HG03159 (cell line): ENCODE measurements around the gene TULP3.

ENCODE experiments used
- ATAC-seq: cut with Tn5 transposase; IDR thresholded peaks from one replicate; pipeline ENCODE4 v1.9.1; 2021; ENCODE audit warnings: mild to moderate bottlenecking, moderate library complexity; ENCODE audit not compliant: unreplicated experiment

The TULP3 gene

DNA sequence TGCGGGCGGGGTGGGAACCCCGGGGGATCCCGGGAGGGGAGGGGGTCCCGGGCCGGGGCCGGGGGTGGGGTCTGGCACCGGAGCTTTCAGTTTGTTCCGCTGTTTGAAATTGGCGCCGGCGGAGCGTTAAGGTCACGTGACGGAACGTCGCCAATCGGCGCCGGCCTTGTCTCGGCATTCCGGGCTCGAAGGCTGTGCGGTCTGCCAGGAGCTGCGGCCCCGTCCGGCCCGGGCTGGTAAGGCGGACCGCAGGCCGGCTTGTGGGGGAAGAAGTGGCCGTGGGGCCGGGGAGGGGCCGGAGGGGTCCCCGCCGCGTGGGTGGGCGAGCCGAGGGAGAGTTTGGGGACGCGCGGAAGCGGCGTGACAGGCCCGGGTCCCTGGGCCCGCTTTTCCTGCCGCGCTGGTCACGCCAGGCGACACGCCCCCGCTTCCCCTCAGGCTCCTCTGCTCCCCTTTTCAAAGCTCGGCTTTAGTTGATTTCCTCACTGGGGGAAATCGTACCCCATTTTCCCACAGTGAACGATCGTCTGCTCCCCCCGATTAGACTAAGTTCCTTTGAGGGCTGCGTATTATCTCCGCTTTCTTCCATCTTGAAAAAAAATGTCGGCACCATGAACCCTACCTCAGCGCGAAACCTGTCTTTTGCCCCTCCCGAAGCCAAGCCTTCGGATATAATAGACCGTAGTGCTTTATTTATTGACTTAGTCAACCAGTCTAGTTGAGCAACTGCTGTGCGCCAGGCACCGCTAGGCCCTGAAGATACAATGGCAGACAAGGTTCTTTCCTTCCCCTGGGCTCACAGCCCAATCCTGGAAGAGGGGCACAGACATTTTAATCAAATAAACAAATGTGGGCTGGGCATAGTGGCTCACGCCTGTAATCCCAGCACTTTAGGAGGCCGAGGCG is 13.4 kb upstream of the TULP3 start, which contains the start of the genes FOXM1 and RHNO1:
FOXM1 (minus strand) TSS at position 128 of the 906 bp plus-strand sequence. CDS start 2,696 bp downstream, outside the sequence.
RHNO1 (plus strand) TSS at position 177 of the 906 bp plus-strand sequence. CDS start 8,144 bp downstream, outside the sequence.
- peak; percentile 76 for ATAC-seq

DNA sequence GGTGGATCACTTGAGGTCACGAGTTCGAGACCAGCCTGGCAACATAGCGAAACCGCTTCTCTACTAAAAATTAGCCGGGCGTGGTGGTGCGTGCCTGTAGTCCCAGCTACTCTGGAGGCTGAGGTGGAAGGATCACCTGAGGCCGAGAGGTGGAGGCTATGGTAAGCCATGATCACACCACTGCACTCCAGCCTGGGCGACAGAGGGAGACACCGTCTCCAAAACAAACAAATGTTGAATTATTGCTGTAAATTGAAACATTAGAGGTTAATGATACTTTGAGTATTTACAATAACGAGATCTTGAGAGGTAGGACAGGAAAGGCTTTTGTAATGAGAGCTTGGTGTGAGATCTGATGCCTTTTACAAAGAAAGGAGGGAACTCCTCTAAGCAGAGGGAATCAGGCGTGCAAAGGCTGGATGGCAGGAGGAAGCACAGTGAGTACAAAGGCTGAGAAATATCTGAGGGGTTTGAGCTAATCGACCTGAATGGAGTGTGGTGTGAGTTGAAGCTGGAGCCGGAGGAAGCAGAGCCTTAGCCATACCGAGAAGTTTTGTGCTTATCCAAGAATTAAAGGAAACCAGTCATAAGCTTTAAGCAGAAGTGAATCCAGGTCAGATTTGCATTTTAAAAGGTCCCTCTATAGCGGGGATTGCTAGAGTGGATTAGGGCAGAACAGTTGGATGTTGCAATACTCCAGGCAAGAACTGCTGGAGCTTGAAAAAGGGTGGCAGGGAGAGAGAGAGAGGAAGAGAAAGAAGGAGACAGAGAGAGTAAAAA is 12.5 kb upstream of the TULP3 start:
- ATAC-seq = no peak

DNA sequence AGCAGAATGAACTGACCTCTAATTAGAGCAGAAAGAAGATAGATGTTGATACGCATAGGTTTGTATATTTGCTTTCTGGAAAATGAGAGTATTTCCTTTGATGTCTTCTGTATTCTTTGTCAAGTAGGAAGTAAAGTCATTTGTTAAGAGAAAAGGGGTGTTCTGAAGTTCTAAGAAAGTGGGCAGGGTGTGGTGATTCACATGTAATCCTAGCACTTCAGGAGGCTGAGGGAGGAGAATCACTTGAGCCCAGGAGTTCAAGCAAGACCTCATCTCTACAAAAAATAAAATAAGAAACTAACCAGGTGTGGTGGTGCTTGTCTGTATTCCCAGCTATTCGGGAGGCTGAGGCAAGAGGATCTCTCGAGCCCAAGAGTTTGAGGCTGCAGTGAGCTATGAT is 10.8 kb upstream of the TULP3 start:
- ATAC-seq = no peak

DNA sequence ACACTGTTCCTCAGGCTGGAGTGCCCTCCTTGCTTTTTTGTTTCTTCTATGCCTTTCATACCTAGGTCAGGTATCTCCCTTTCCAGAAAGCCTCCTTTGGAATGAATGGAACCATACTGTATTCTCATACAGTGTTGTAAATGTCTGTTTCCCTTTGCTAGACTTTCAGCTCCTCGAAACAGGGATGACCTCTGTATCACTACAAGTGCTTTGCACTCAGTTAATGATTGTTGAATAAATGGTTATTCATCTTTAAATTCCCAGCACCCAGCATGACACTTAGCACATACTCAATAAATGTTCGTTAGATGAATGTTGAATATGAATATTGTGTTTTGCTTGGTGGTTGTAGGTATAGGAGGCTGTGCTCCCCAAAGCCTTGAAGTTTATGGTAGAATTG is 5.9 kb upstream of the TULP3 start:
- ATAC-seq = no peak

DNA sequence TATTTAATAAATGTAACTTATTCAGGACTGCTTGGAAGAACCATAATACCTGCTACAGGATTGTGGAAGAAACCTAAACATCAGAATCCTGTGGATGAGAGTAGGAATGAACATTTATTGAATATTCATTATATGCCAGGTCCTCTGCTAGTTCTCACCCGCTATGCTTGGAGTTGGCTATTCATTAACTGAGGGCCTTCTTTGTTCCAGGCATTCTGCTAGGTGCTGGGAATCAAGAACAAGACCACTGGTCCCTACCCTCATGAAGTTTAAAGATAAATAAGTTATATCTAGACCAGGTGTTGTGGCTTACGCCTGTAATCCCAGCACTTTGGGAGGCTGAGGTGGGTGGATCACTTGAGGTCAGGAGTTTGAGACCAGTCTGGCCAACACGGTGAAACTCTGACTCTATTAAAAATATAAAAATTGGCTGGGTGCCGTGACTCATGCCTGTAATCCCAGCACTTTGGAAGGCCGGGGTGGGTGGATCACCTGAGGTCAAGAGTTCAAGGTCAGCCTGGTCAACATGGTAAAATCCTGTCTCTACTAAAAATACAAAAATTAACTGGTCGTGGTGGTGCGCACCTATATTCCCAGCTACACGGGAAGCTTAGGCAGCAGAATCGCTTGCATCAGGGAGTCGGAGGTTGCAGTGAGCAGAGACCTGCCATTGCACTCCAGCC is 3.8 kb upstream of the TULP3 start:
- no peak for ATAC-seq

DNA sequence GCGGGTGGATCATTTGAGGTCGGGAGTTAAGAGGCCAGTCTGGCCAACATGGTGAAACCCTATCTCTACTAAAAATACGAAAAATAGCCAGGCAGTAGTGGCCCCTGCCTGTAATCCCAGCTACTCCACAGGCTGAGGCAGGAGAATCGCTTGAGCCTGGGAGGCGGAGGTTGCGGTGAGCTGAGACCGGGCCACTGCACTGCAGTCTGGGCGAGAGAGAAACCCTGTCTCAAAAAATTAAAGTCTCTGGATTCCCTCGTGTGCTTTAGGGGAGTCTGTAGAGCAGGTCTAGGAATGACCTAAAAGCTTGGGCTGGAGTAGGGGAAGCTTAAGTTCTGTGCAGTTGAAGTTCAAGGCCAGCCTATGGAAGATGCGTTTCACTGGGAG is 697 bp upstream of the TULP3 start:
- ATAC-seq = no peak

DNA sequence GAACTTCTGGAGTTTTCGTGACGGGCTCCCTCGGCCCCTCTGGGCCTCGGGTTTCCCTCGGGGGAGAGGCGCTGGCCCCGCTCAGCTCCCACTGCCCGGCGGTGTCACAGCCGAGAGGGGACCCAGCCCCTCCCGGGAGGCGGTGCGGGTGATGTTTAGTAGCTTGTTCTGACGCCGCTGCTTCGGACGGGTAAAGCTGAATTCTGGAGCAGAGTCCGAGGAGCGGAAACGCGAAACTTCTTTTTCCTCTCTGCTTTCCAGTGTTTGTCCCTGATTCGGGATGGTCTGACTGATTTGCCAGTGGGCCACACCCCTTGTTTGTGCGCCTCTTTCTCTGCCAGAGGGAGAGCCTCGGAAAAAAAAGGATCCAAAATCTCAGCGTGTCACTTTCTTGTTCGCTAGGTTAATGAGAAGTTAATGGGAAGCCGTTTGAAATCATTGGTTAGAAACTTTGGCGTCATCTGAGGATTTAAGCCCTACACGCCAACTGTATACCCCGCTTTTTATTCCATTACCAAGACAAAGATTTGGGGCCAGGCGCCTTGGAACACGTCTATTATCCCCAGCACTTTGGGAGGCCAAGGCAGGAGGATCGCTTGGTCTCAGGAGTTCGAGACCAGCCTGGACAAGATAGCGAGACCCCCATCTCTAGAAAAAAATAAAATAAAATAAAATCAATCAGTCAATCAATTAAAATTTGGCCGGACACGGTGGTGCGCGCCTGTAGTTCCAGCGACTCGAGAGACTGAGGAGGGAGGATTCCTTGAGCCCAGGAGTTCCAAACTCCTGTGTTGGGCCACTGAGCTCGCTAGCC is 756 bp downstream of the TULP3 start:
- ATAC-seq = peak; percentile 2

DNA sequence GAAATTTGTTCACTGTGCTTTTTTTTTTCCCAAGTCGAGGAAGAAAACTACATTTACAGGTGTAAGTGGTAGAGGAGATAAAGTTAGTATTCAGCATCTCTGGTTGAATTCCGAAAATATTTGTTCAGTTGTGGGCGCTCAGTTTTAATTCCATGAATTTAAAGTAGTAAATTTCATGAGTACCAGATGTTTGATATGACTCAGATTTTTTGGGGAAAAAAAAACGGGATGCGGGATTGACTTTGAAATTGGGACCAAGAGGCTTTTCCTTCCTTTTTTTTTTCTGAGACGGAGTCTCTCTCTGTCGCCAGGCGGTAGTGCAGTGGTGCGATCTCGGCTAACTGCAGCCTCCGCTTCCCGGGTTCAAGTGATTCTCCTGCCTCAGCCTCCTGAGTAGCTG is 1.6 kb downstream of the TULP3 start:
- ATAC-seq = no peak

DNA sequence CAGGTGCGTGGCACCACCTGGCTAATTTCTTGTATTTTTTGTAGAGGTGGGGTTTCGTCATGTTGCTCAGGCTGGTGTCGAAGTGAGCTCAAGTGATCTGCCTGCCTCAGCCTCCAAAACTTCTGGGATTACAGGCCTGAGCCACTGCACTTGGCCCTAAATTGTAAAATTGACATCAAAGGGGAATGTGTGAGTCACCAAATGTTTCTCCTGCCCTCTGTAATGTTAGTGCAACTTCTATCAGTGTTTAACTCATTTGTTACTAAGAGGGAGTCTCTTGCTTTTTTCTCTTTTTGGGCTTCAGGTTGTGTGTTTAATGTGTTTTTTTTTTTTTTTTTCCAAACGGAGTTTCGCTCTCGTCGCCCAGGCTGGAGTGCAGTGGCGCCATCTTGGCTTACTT is 2.3 kb downstream of the TULP3 start:
- ATAC-seq = no peak

DNA sequence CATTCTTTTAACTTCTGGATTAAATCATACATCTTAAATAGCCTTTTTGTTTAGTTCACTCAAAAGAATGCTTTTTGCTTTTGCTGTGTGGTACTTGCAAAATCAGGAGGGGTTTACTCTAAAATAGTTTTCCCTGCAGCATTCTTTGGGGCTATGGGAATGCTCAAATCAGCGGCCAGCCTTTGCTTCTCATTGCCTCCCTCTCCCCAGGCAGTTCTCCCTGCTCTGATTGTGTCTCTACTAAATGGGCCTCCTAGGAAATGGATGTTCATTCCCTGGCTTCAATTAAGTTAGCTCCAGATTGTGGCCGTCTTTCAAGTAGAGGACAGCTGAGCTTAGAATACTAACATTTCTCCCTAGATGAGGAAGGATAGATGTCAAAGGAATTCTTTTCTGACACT is 4.4 kb downstream of the TULP3 start:
- no peak for ATAC-seq

DNA sequence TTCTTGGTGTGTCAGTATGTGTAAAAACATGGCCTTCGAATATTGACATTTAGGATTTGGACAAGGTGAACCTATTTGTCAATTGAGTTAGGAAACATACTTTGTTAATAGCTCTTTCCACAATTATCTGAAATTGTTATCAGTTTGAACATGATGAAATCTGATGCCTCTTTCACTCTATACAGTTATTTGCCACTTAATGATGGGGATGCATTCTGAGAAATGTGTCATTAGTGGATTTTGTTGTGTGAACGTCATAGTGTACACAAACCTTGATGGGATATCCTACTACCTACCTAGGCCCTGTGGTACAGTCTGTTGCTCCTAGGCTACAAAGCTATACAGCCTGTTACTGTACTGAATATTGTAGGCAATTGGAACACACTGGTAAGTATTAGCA is 4.8 kb downstream of the TULP3 start:
- no peak for ATAC-seq

DNA sequence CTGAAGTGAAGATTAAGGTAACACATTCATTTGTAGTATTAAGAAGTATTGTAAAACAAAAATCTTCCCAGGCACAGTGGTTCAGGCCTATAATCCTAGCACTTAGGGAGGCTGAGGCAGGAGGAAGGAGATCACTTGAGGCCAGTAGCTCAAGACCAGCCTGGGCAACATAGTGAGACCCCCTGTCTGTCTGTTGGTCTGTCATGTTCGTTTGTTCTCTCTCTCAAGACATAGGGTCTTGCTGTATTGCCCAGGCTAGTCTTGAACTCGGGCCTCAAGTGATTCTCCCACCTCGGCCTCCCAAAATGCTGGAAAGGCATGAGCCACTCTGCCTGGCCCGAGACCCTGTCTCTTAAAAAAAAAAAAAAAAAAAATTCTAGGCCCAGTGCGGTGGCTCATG is 6.7 kb downstream of the TULP3 start:
- ATAC-seq = no peak

DNA sequence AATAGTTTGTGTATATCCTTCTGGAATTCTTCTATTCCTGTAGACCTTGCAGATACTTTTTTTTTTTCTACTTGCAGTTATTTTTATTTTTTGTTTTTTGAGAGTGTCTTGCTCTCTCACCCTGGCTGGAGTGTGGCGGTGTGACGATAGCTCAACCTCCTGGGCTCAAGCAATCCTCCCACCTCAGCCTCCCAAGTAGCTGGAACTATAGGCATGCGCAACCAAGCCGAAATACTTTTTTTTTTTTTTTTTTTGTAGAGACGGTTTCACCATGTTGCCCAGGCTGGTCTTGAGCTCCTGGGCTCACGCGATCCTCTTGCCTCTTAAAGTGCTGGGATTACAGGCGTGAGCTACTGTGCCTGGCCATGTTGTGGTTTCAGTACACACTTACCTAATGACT is 10.0 kb downstream of the TULP3 start:
- no peak for ATAC-seq

DNA sequence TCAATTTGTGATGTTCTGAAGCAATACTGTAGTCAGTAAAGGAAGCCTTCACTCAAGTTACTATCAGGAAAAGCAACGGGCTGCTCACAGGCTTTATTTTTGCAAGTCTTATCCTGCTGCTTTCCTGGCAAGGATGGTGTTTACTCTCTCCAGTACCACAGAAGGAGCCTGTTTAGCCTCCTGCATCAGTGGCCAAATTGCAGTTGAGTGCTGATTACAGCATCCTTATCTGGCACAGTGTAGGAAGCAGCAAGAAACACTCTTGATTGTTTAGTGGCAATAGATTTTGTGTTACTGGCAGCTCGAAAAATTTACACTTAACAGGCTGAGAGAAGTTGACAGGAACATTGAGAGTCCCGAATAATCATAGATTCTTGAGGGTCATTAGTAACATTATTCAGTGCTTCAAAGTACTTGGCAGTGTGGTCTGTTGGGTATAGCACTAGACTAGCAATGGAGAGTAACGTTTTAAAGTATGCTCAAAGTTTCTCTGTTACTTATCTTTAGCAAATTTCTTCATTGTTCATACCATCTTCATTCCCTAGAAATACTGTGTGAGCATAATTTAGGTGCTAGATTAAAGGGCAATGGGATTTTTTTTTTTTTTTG is 11.7 kb downstream of the TULP3 start:
- ATAC-seq = no peak

DNA sequence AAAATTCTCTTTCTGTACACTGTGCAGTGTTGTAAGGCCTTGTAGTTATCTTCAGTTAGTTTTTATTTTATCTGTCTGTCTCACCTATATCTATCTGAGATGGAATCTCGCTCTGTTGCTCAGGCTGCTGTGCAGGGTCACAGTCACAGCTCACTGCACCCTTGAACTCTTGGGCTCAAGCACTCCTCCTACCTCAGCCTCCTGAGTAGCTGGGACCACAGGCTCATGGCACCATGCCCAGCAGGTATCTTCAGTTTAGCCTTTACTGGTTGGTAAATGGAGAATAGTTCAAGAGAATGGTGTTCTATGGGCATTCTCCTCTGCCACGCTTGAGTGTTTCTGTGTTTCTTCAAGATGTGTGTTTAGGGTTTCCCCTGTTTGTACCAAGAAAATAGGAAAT is 13.6 kb downstream of the TULP3 start:
- ATAC-seq = no peak

DNA sequence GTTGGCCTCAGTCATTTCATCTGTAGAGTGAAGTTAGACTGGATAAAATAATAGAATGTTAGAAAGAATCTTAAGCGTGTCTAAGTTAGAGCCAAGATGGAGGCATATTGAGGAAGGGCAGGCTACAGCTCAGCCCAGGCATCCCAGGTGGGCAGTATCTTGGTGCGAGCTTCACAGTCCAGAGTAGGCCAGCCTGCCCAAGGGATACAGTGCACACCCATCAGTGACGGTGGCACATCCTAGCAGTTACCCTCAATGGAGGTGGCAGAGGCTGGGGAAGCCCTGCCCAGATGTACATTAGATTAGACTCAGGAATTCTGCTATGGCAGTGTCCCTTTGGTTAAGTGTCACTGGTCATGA is 21.5 kb downstream of the TULP3 start:
- no peak for ATAC-seq

DNA sequence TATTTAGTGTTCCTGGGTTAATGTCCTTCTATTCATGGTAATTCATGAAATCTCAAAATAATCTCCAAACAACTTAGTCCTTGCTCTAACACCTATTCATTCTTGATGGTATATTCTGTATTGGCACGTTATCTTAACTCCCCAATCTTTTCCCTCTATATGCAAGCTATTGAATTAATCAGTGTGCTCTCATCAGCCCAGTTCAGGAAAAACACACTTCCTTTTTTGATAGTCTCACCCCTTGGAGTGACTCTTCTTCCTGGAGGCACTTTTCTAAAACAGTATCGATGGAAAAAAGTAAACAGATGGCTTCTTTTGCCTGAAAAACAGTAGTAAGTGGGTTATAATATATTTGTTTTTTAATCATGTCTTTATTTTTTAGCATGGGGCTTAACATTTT is 28.6 kb downstream of the TULP3 start:
- ATAC-seq = no peak

DNA sequence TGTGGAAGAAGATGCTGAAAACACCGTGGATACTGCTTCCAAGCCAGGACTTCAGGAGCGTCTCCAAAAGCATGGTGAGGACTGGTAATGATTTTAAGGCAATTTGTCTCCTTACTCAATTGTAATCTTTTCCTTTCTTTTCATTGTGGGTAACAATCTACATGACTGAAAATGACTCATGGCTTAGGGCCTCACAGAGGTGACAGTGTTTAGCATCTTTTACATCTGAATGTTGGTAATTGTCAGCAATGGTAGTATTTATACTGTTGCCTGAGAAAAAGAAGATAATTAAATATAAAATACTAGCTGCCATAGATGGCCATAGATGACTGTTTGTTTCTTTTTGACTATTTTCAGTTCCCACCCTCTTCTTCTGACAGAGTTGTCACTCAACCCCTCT is 31.6 kb downstream of the TULP3 start:
- ATAC-seq = no peak

DNA sequence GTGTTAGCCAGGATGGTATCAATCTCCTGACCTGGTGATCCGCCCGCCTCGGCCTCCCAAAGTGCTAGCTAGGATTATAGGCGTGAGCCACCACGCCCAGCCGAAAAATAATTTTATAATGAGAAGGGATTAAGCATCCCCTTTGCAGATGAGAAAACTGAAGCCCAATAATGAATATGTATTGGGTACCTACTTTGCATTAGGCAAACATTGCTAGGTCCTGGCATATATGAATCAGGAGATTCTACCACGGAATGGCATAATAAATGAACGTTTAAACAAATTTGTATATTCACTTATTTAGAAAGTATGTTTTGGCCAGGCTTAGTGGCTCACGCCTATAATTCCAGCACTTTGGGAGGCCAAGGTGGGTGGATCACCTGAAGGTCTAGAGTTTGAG is 32.4 kb downstream of the TULP3 start:
- no peak for ATAC-seq

DNA sequence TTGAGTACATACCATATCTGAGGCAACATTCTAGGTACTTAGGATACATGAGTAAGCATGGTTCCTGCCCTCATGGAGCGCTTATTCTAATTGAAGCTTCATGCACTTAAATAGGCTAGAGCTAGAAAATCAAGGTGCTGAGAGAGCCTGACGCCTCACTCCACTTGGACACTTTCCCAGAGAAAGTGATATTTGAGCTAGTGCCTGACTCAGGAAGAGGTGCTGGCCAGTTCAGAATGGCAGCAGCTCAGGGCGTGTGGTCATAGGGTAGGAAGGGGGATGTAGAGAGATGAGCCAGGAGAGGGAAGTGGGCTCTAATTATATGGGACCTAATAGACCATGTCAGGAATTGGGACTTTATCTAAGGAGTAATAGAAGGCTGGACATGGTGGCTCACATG is 33.3 kb downstream of the TULP3 start:
- no peak for ATAC-seq
